K562 (cell line): Measurements from ENCODE around the gene MORC1. TPM values are rescaled to one million over a fixed set of nuclear protein-coding genes. Genes with fewer than 3 reads are reported as not detected.

Experiments
- ATAC-seq: fragments of 200-7000 bp; cut with Tn5 transposase; 3 replicates; pipeline ENCODE4 v1.9.1; 2020; ENCODE audit warnings: moderate library complexity
- BruUV-seq: library from RNA; stranded (reverse); fragments of 400-500 nt; replicated peaks from 2 replicates; lab custom pipeline; 2021; lab: Mats Ljungman, UMichigan
- CTCF ChIA-PET: fragments of 300-600 bp; formaldehyde crosslinking; extraction: SDS; loops from one replicate; lab custom pipeline; 2021; ENCODE audit warnings: low intra/inter-chr PET ratio; lab: Yijun Ruan, JAX
- POLR2A ChIA-PET: fragments of 300-600, 350-650 bp; sonication (Branson Sonifier 250); formaldehyde crosslinking; extraction: SDS; loops from one replicate; lab custom pipeline; 2021; ENCODE audit warnings: antibody characterized with exemption, inconsistent platforms; lab: Yijun Ruan, JAX
- DNase-seq, 4 experiments: peaks; one replicate each; pipeline versions ENCODE4 v3.0.0 to v3.0.0-alpha.2; 2011 to 2018; ENCODE audit warnings: low spot score in 3 of 4, mixed read lengths in 3 of 4; ENCODE audit errors: extremely low read depth in 1 of 4
- FAIRE-seq: peaks from 2 replicates; lab custom pipeline; 2011; peaks lifted over from hg19 to GRCh38; lab: Jason Lieb, UNC
- H2AFZ ChIP-seq: 2 replicates; pipeline ENCODE4 v1.6.0; 2011; ENCODE audit warnings: low read depth, low read length, control low read depth, inconsistent platforms
- H3K27ac ChIP-seq: fragments of 200-600 bp; 3 replicates; pipeline ENCODE4 v1.8.0; 2011; ENCODE audit warnings: low read depth, mild to moderate bottlenecking, control low read depth, inconsistent platforms, low read length, moderate library complexity, mixed read lengths; ENCODE audit errors: extremely low read depth
- H3K27me3 ChIP-seq, 2 experiments: fragments of 300-600 bp in 1 of 2; 2 replicates in 1 of 2; 3 replicates in 1 of 2; pipeline versions ENCODE4 v1.6.0 to v1.8.0; 2011; ENCODE audit warnings: inconsistent platforms in 2 of 2, low read length in 2 of 2, mild to moderate bottlenecking in 1 of 2, mixed read lengths in 1 of 2, moderate library complexity in 1 of 2; ENCODE audit not compliant: control insufficient read depth in 2 of 2, insufficient read depth in 2 of 2
- H3K36me3 ChIP-seq: fragments of 300-600 bp; 3 replicates; pipeline ENCODE4 v1.8.0; 2011; ENCODE audit warnings: mild to moderate bottlenecking, low read length, inconsistent platforms; ENCODE audit not compliant: control insufficient read depth, insufficient read depth
- H3K4me1 ChIP-seq, 2 experiments: fragments of 200-600 bp in 1 of 2; replicated peaks in 1 of 2; 2 replicates in 1 of 2; 3 replicates in 1 of 2; pipeline versions ENCODE4 v1.5.1 to v1.8.0; 2011; ENCODE audit warnings: inconsistent platforms in 2 of 2, low read length in 2 of 2, mild to moderate bottlenecking in 1 of 2, mixed read lengths in 1 of 2, moderate library complexity in 1 of 2; ENCODE audit not compliant: control insufficient read depth in 2 of 2, insufficient read depth in 2 of 2
- H3K4me2 ChIP-seq: 2 replicates; pipeline ENCODE4 v1.6.1; 2011; ENCODE audit warnings: low read length, control low read depth, inconsistent platforms, mixed read lengths; ENCODE audit not compliant: insufficient read depth
- H3K4me3 ChIP-seq: fragments of 200-600 bp; sonication (generic), shearing (Covaris generic); 2 replicates; pipeline ENCODE4 v1.5.1; 2016; ENCODE audit warnings: control low read depth, inconsistent platforms
- H3K79me2 ChIP-seq: fragments of 200-600 bp; 3 replicates; pipeline ENCODE4 v1.8.0; 2011; ENCODE audit warnings: low read length, inconsistent platforms; ENCODE audit not compliant: control insufficient read depth, insufficient read depth
- H3K9ac ChIP-seq, 2 experiments: 2 replicates each; pipeline versions ENCODE4 v1.6.0 to v1.6.1; 2011; ENCODE audit warnings: low read depth in 2 of 2, low read length in 2 of 2, control low read depth in 1 of 2, inconsistent platforms in 1 of 2, mild to moderate bottlenecking in 1 of 2, mixed read lengths in 1 of 2; ENCODE audit not compliant: insufficient read depth in 1 of 2
- H3K9me1 ChIP-seq: one replicate; pipeline ENCODE4 v1.6.0; 2011; ENCODE audit warnings: inconsistent platforms, mild to moderate bottlenecking, low read length, moderate library complexity; ENCODE audit not compliant: control insufficient read depth, insufficient read depth
- H3K9me3 ChIP-seq: replicated peaks from 2 replicates; pipeline ENCODE4 v1.5.1; 2011; ENCODE audit warnings: low read depth, low read length, inconsistent platforms; ENCODE audit not compliant: control insufficient read depth, insufficient read depth
- H4K20me1 ChIP-seq: replicated peaks from 2 replicates; pipeline ENCODE4 v1.6.1; 2011; ENCODE audit warnings: low read length, inconsistent platforms, mixed read lengths; ENCODE audit not compliant: control insufficient read depth, insufficient read depth
- CEBPG ChIP-seq, 3 experiments: fragments of 200-800 bp in 1 of 3; sonication (Bioruptor generic) in 1 of 3; sonication (generic) in 1 of 3; formaldehyde crosslinking in 1 of 3; IDR thresholded peaks in 2 of 3; conservative IDR thresholded peaks in 1 of 3; 2 replicates each; pipeline versions ENCODE4 v1.6.1 to v1.8.0; 2016 to 2022; ENCODE audit warnings: missing compliant biosample characterization in 2 of 3, missing genetic modification characterization in 2 of 3, mild to moderate bottlenecking in 1 of 3, missing genetic modification reagents in 1 of 3
- CHCHD3 ChIP-seq: fragments of 250-450 bp; sonication (Bioruptor Pico); IDR thresholded peaks from 2 replicates; pipeline ENCODE4 v2.1.2; 2022; ENCODE audit warnings: mild to moderate bottlenecking
- KHSRP ChIP-seq: fragments of 450-650 bp; IDR thresholded peaks from 2 replicates; pipeline ENCODE4 v1.6.1; 2017
- NFE2 ChIP-seq: IDR thresholded peaks from 2 replicates; pipeline ENCODE4 v1.6.1; 2014; ENCODE audit warnings: antibody characterized with exemption, low read depth
- SNRNP70 ChIP-seq: fragments of 200-400 bp; formaldehyde crosslinking; optimal IDR thresholded peaks from 2 replicates; pipeline ENCODE3; 2017; ENCODE audit warnings: low read depth, low read length
- STAG1 ChIP-seq: sonication (generic); formaldehyde crosslinking; IDR thresholded peaks from 2 replicates; pipeline ENCODE4 v1.5.0; 2020; ENCODE audit warnings: missing genetic modification reagents, borderline replicate concordance
- TCF7 ChIP-seq: sonication (generic); IDR thresholded peaks from 2 replicates; pipeline ENCODE4 v1.6.1; 2016; ENCODE audit warnings: antibody characterized with exemption, borderline replicate concordance
- ZBTB26 ChIP-seq: fragments of 450-650 bp; formaldehyde crosslinking; IDR thresholded peaks from 2 replicates; pipeline ENCODE4 v1.4.0; 2022; ENCODE audit warnings: missing genetic modification characterization
- ZFP91 ChIP-seq: sonication (generic); formaldehyde crosslinking; IDR thresholded peaks from 2 replicates; pipeline ENCODE4 v1.8.0; 2022; ENCODE audit warnings: mild to moderate bottlenecking, missing genetic modification reagents
- WGBS: fragments of 100-300 bp; shearing (Covaris generic); methylation state at CpG from one replicate; pipeline ENCODE4 v1.1.6; 2016; ENCODE audit warnings: low coverage, mixed read lengths; ENCODE audit not compliant: insufficient coverage; ENCODE audit errors: missing lambda C conversion rate; 5-methylcytosine and 5-hydroxymethylcytosine counted together
- in situ Hi-C: fragments of 300-500 bp; cut with MboI; formaldehyde crosslinking; loops from 4 replicates; pipeline ENCODE4 v1.15.0; 2018; ENCODE audit warnings: inconsistent platforms, mixed read lengths
- intact Hi-C: fragments of 100-400 bp; cut with micrococcal nuclease; formaldehyde crosslinking; loops from 2 replicates; pipeline ENCODE4 v1.14.2; 2022
- polyA plus RNA-seq, 8 experiments: library from polyadenylated mRNA; depleted of rRNA in 4 of 8; stranded (reverse) in 5 of 8; unstranded in 3 of 8; fragments of >200 nt; fragmentation: Nextera tagmentation in 2 of 8; fragmentation: Illumina TruSeq in 1 of 8; extraction: Ambion mirVana in 2 of 8; extraction: Trizol in 1 of 8; gene quantifications; 2 replicates each; pipeline versions ENCODE4 v1.2.1 to v1.2.3, GENCODE V29; 2011 to 2014; ENCODE audit warnings: inconsistent platforms in 1 of 8, missing spikeins in 1 of 8
- total RNA-seq, 7 experiments: library from RNA; depleted of rRNA in 6 of 7; stranded (reverse); fragments of >200 nt in 6 of 7; fragmentation: Illumina TruSeq in 2 of 7; extraction: Trizol in 2 of 7; gene quantifications; 2 replicates each; pipeline versions ENCODE4 v1.2.1 to v1.2.3, GENCODE V29; 2011 to 2021; ENCODE audit warnings: low replicate concordance in 1 of 7
- TF ChIP-seq, protein P1 (sequence below): IDR thresholded peaks from 3 replicates; pipeline ENCODE4 v1.6.1; 2011; ENCODE audit warnings: borderline replicate concordance, mild to moderate bottlenecking; ENCODE audit not compliant: insufficient read length, insufficient read depth

Gene MORC1
- total and polyA plus RNA-seq, 9 of the 15 experiments (the other 6 are each of a cell fraction or from before 2014, with no cell fraction given), result 0.08 to 0.41 (median 0.30) TPM; not detected in 1

- DNase-seq (no peak), FAIRE-seq (no peak), ATAC-seq (no peak)
- Histone ChIP-seq H3K9me3 (no peaks in the 10 kb centered on the region), H3K9me1 (no peaks in the 10 kb centered on the region), H3K79me2 (no peaks in the 10 kb centered on the region), H3K4me3 (no peak overlapping the region), H3K36me3 (no peaks in the 10 kb centered on the region), H4K20me1 (no peaks in the 10 kb centered on the region), H3K4me1 (no peaks in the 10 kb centered on the region), H3K9ac (no peak overlapping the region), H3K27me3 (no peaks in the 10 kb centered on the region), H2AFZ (no peak overlapping the region), H3K4me2 (no peak overlapping the region), H3K27ac (no peak overlapping the region)
- no TSS peak for BruUV-seq
- no peak for TF ChIP-seq ZFP91 (CRISPR knock-in tag)
- no peak for TF ChIP-seq ZBTB26 (CRISPR knock-in tag)
- TF ChIP-seq CHCHD3 (CRISPR knock-in tag), result no peak
- no peak for TF ChIP-seq KHSRP
- no peak for TF ChIP-seq STAG1
- no peak for TF ChIP-seq CEBPG (CRISPR knock-in tag; IDR thresholded peaks at IDR 0.05)
- no peak for TF ChIP-seq CEBPG (tag; conservative IDR thresholded peaks at IDR 0.05 in 1 of 2, IDR thresholded peaks at IDR 0.05 in 1 of 2)
- no peak for TF ChIP-seq TCF7
- no peak for TF ChIP-seq SNRNP70
- TF ChIP-seq NFE2, result no peak
- TF ChIP-seq, protein P1, sequence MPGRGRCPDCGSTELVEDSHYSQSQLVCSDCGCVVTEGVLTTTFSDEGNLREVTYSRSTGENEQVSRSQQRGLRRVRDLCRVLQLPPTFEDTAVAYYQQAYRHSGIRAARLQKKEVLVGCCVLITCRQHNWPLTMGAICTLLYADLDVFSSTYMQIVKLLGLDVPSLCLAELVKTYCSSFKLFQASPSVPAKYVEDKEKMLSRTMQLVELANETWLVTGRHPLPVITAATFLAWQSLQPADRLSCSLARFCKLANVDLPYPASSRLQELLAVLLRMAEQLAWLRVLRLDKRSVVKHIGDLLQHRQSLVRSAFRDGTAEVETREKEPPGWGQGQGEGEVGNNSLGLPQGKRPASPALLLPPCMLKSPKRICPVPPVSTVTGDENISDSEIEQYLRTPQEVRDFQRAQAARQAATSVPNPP, result no peak
- intact Hi-C loops (no loop called here), in situ Hi-C loops (no loop called here)
- CTCF ChIA-PET, result no interaction called here
- POLR2A ChIA-PET, result no interaction called here
- 0% methylated on average over 2 of the region's 2 CpGs for whole genome bisulfite sequencing
These were observed 141.9 kb downstream of the MORC1 start for GRCh38 chr3:108976058-108976457.
